ENCODE results near the gene TCF4. TPM values are rescaled to one million over a fixed set of nuclear protein-coding genes. Genes with fewer than 3 reads are reported as not detected.

Gene TCF4
- total RNA-seq, 6 experiments from 2014 or later, result 50.4 to 71.1 (median 59.0) TPM

DNA sequence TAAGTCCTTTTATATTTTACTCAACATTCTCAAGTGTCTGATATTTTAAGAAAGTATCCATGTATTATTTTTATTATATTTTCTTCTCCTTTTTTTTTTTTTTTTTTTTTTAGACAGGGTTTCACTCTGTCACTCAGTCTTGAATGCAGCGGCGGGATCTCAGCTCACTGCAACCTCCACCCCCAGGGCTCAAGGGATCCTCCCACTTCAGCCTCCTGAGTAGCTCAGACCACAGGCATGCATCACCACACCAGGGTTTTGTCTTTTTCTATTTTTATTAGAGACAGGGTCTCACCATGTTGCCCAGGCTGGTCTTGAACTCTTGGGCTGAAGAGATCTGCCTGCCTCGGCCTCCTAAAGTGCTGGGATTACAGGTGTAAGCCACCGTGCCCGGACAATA, 212.1 kb downstream of the TCF4 start:
- no peak for DNase-seq
- peaks cover 23% of the 10 kb centered on the region for H3K36me3 Mint-ChIP-seq (ENCODE audit: low read depth)
- no peak overlapping the region for H3K4me3 Mint-ChIP-seq
- H3K27ac Mint-ChIP-seq, result no peak overlapping the region
- no peaks in the 10 kb centered on the region for H3K27me3 Mint-ChIP-seq (ENCODE audit: insufficient read depth)
- TF ChIP-seq, protein P1, sequence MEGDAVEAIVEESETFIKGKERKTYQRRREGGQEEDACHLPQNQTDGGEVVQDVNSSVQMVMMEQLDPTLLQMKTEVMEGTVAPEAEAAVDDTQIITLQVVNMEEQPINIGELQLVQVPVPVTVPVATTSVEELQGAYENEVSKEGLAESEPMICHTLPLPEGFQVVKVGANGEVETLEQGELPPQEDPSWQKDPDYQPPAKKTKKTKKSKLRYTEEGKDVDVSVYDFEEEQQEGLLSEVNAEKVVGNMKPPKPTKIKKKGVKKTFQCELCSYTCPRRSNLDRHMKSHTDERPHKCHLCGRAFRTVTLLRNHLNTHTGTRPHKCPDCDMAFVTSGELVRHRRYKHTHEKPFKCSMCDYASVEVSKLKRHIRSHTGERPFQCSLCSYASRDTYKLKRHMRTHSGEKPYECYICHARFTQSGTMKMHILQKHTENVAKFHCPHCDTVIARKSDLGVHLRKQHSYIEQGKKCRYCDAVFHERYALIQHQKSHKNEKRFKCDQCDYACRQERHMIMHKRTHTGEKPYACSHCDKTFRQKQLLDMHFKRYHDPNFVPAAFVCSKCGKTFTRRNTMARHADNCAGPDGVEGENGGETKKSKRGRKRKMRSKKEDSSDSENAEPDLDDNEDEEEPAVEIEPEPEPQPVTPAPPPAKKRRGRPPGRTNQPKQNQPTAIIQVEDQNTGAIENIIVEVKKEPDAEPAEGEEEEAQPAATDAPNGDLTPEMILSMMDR (IDR thresholded peaks at IDR 0.05), result no peak
- H3K9me3 Mint-ChIP-seq, result peaks cover 4% of the 10 kb centered on the region
- peaks cover 19% of the 10 kb centered on the region for H3K4me1 Mint-ChIP-seq (ENCODE audit: low read depth)

DNA sequence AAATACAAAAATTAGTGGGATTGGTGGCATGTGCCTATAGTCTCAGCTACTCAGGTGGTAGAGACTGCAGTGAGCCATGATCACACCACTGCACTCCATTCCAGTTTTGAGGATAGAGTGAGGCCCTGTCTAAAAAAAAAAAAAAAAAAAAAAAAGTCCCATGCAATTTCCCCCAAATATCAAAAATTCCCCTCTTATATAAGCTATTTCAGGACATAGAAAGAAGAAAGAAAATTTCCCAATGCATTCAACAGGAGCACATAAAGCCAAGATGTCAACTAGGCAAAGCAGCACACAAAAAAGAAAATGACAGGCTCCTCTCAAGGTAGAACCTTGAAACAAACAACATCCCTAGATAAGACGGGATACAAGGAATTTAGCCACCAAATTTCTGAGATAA, 213.3 kb downstream of the TCF4 start:
- H3K36me3 Mint-ChIP-seq (ENCODE audit: low read depth), result peaks cover 18% of the 10 kb centered on the region
- peaks cover 18% of the 10 kb centered on the region for H3K4me1 Mint-ChIP-seq (ENCODE audit: low read depth)
- no peak overlapping the region for H3K4me3 Mint-ChIP-seq
- DNase-seq, result no peak
- H3K27ac Mint-ChIP-seq, result no peak overlapping the region
- no peaks in the 10 kb centered on the region for H3K27me3 Mint-ChIP-seq (ENCODE audit: insufficient read depth)
- TF ChIP-seq, protein P1 (IDR thresholded peaks at IDR 0.05), result no peak
- H3K9me3 Mint-ChIP-seq, result no peaks in the 10 kb centered on the region; the same call in 1 of the 2 replicates

DNA sequence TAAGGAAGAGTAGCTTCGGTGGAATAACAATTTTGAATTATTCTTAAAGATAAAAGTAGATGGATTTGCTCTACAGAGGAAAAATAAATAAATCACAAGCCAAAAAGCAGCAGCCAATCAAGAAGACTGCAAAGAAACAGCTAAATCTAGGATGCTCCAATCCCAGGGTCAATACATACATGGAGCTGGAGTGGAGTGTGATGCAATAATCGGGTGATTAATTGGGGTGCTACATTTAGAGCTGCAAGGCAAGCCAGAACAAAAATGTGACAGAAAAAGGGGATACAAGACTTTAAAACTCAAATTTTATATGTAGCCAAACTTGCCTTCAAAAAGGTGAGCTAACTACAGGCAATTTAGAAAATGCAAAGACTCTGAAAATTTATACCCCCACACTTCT, 215.8 kb downstream of the TCF4 start:
- no peak for DNase-seq
- peaks cover 13% of the 10 kb centered on the region for H3K4me1 Mint-ChIP-seq (ENCODE audit: low read depth)
- H3K9me3 Mint-ChIP-seq, result no peaks in the 10 kb centered on the region; the same call in 1 of the 2 replicates
- H3K27me3 Mint-ChIP-seq (ENCODE audit: insufficient read depth), result no peaks in the 10 kb centered on the region
- H3K27ac Mint-ChIP-seq, result no peak overlapping the region
- H3K36me3 Mint-ChIP-seq (ENCODE audit: low read depth), result peaks cover 5% of the 10 kb centered on the region; the same call in 1 of the 2 replicates
- no peak overlapping the region for H3K4me3 Mint-ChIP-seq
- TF ChIP-seq, protein P1 (IDR thresholded peaks at IDR 0.05), result no peak

DNA sequence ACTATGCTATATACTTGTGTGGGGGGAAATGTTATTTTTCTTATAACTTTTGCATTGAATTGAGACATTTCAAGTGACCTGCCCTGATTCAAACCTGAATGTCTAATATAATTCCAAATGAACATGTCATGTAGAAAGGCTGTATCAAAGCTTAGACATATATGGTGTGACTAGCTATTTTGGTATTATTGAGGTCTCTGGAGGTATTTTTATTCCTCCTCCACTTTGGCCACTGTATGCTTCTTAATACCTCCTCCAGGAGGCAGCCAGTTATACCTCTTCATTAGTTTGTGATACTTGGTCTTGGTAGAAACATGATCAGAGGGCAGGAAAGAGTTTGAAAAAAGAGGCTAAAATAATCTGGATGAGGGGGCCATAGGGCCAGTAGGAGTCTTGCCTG, 217.1 kb downstream of the TCF4 start:
- no peak for DNase-seq
- peaks cover 5% of the 10 kb centered on the region; the same call in 1 of the 2 replicates for H3K36me3 Mint-ChIP-seq (ENCODE audit: low read depth)
- no peaks in the 10 kb centered on the region for H3K27me3 Mint-ChIP-seq (ENCODE audit: insufficient read depth)
- no peaks in the 10 kb centered on the region; the same call in 1 of the 2 replicates for H3K9me3 Mint-ChIP-seq
- H3K4me1 Mint-ChIP-seq (ENCODE audit: low read depth), result peaks cover 13% of the 10 kb centered on the region
- TF ChIP-seq, protein P1 (IDR thresholded peaks at IDR 0.05), result no peak
- H3K4me3 Mint-ChIP-seq, result no peak overlapping the region
- H3K27ac Mint-ChIP-seq, result no peak overlapping the region

DNA sequence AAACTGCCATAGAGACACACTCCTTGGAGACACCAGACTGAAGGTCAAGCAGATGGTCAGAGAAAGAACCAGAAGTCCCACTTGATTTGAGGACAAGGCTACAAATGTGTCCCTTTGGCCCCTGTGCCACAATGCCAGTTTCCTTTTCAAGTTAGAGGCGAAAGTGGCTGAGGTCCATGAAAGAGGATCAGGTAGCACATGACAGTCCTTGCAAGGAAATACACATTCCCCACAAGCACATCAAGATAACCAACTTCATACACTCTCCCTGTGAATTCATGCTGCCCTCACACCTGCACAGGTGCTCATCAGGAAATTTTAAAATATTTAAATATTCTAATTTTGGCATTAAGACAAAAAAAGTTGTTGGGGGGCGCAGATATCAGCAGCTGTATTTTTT, 218.6 kb downstream of the TCF4 start:
- TF ChIP-seq, protein P1 (IDR thresholded peaks at IDR 0.05), result no peak
- H3K4me3 Mint-ChIP-seq, result no peak overlapping the region

DNA sequence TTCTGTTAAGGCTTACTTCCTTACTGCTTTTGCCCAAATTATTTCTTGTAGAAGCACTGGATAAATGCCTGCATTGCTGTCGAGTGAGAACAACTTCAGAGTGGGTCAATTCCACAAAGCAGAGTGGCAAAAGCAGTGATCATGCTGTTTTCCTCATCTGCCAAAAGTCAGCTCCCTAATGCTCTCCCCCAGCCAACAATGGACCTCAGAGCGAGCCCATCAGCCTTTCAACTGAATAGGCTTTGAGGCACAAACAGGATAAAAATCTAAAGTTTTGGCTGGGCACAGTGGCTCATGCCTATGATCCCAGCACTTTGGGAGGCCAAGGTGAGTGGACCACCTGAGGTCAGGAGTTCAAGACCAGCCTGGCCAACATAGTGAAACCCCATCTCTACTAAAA, 222.7 kb downstream of the TCF4 start:
- TF ChIP-seq, protein P1 (IDR thresholded peaks at IDR 0.05), result no peak
- Mint-ChIP-seq H3K27ac (no peak overlapping the region), H3K9me3 (no peaks in the 10 kb centered on the region), H3K4me3 (no peak overlapping the region), H3K27me3 (ENCODE audit: insufficient read depth) (peaks cover 2% of the 10 kb centered on the region; the same call in 1 of the 2 replicates), H3K36me3 (ENCODE audit: low read depth) (peaks cover 9% of the 10 kb centered on the region; the same call in 1 of the 2 replicates), H3K4me1 (ENCODE audit: low read depth) (peaks cover under 1% of the 10 kb centered on the region; the same call in 1 of the 2 replicates)
- DNase-seq, result no peak

More for the DNA sequence above, 218.6 kb downstream of the TCF4 start:
- Mint-ChIP-seq H3K27me3 (ENCODE audit: insufficient read depth) (no peaks in the 10 kb centered on the region), H3K9me3 (no peaks in the 10 kb centered on the region), H3K4me1 (ENCODE audit: low read depth) (peaks cover 13% of the 10 kb centered on the region), H3K27ac (no peak overlapping the region), H3K36me3 (ENCODE audit: low read depth) (no peaks in the 10 kb centered on the region; the same call in 1 of the 2 replicates)
- no peak for DNase-seq

All from HFFc6 (cell line).